Frontal cortex (tissue), 4 donors: ENCODE results near the gene TMEM143. TPM values are rescaled to one million over a fixed set of nuclear protein-coding genes. Genes with fewer than 3 reads are reported as not detected.
A peak's percentile ranks its signal among the peaks of the same experiment; 100 is the strongest.
"Not testable (repeated sequence)": the region's sequence is repeated elsewhere in the genome, so short reads cannot be mapped to it uniquely, and the experiment has no call there.

Source experiments
- DNase-seq, 2 donors: peaks; one replicate each; pipeline ENCODE4 v3.0.0; 2012; ENCODE audit warnings: low spot score in 2 of 2
- FAIRE-seq: peaks from 2 replicates; lab custom pipeline; 2012; peaks lifted over from hg19 to GRCh38; lab: Jason Lieb, UNC
- total RNA-seq: library from RNA; depleted of rRNA; stranded (reverse); fragments of >200 nt; gene quantifications from one replicate; pipeline ENCODE4 v1.2.3, GENCODE V29; 2014
- donor health status: control.
- donor health status: control.
- donor health status: control.

TMEM143 gene
- total RNA-seq, 1 donor from 2014 or later = 3.7 TPM

DNA sequence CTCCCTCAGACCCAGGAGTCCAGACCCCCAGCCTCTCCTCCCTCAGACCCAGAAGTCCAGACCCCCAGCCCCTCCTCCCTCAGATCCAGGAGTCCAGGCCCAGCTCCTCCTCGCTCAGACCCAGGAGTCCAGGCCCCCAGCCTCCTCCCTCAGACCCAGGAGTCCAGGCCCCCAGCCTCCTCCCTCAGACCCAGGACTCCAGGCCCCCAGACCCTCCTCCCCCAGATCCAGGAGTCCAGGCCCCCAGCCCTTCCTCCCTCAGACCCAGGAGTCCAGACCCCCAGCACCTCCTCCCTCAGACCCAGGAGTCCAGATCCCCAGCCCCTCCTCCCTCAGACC lies 28.2 kb upstream of the TMEM143 start:
- not testable (repeated sequence) for FAIRE-seq, DNase-seq

DNA sequence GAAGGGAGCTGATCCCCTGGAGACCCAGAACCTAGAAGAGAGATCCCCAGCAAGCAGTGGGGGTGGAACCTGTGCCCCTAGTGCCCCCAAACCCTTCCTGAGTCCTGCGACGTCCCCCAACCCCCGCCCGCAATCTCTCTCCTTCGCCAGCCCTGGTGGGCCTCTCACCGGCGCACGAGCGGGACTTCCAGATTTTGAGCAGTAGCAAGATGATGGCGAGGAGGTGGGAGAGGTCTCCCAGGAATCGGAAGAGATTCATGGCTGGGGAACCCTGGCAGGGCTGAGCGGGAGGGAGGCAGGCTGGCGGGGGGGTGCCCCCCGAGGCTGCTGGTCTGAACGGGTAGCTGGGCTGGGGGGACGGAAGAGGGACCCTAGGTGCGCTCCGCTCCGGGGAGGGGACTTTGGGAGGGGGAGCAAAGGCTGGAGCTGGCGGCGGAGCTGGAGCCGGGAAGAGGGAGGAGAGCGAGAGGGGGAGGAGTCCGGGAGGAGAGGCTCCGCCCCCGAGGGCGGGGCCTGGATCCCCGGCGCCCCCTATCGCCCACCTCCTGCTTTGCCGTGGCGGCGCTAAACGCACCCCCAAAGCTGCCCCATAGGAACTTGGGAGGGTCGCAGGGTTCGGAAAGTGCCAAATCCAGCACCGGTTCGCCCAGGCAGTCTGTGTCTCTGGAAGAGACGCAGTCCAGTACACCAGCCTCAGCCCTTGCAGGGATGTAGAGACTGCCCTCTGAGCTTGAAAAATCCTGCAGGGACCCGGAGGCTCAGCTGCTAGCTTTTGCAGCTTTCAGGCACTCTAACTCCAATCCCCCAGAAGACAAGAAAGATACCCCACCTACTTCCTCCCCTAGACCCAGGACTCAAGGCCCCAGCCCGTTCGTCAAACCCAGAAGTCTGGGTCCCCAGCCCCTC lies 27.6 kb upstream of the TMEM143 start, which contains the start of gene KDELR1:
TSS of gene KDELR1 (minus strand) at position 452 of the 906 bp plus-strand sequence. CDS start at position 259, 193 bp downstream.
- FAIRE-seq (no peak), DNase-seq (peak; percentile 87 to 98)

DNA sequence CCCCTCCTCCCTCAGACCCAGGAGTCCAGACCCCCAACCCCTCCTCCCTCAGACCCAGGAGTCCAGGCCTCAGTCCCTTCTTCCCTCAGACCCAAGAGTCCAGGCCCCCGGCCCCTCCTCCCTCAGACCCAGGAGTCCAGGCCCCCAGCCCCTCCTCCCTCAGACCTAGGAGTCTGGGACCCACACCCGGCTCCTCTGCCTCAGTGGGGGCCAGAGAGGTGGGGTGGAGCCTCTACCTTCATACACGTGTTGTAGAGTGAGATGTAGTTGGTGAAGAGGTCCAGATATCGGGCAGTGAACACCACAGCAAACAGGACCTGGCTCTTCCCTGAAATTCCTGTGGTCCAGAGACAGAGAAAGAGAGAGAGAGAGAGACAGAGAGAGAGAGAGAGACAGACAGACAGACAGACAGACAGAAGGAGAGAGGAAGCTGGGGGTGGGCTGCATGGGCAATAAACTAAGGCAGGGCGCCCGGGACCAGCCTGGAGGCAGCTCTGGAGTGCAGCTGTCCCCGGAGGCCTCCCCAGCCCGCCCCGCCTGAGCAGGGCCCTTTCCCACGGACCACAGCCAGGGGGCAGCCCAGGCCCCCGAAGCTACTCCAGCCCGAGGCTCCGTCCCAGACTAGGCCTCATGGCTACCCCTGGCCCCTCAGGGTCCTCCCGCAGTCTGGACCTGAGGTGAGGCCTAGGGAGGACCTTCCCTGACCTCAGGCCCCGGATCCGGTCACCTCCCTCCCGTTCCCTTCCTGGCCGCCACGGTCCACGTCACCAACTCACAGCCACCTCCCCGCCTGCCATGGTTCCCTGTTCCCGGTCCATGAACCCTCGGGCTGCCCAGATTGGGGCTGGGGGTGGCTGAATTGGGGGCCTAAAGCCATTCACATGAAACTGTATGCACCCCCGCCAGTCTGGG lies 26.7 kb upstream of the TMEM143 start:
- DNase-seq (peak; percentile 61 to 77), FAIRE-seq (no peak)

- FAIRE-seq (no peak), DNase-seq (no peak)
These were observed 23.2 kb upstream of the TMEM143 start for GRCh38 chr19:48386981-48387380.

- FAIRE-seq (no peak), DNase-seq (no peak)
These were observed 21.8 kb upstream of the TMEM143 start for GRCh38 chr19:48385461-48386087.

DNA sequence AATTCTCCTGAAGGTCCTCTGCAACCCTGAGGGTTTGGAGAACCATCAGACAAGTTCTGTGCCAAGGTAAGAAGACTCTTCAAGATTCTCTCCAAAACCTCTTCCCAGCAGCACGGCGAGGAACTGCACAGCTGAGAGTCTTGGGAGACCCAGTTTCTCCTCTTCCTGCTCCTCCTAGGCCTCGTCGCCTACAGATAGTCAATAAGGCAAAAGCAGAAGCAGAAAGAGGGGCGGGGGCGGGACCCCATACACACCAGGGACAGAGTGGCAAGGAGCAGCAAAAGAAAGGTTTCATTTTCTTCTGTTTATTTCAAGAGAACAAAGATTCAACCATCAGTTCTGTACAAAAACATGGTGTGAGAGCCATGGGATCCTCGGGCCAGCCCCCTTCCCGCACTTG lies 18.5 kb upstream of the TMEM143 start:
- FAIRE-seq = no peak
- DNase-seq = no peak

DNA sequence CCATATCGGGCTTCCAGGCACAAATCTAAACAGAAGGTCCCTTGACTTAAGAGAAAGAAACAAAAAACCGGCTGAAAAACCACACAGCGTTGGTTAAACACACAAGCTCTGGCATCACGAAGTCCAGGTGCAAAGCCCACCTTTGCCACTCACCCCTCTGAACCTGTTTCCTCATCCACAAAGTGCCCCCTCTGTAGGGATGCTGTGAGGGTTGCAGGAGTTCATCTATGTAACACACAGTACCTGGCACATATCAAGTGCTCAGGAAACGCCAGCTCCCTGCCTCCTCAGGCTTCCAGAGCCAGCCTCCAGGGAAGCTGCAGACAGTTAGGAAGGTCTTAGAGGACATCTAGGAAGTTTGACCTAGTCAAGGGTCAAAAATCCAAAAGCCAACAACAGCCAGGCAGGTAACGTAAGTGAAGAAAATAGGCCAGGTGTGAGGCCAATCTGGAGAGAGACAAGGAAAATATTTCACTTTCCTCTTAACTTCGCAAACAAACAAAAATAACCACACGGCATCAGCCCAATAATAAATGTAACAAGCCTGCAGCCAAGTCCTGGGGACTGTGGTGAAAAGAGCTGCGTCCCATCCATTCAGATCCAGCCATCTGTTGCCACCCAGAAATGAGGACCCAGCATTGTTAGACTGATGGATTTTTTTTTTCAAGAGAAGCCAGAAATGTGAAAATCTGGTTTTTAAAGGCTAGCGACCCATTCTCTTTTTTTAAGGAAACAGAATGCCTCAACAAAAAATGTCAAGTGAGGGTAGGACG lies 17.6 kb upstream of the TMEM143 start:
- FAIRE-seq = no peak
- DNase-seq = no peak

GRCh38 chr19:48379058-48379457 lies 15.3 kb upstream of the TMEM143 start:
- no peak for FAIRE-seq
- no peak for DNase-seq

GRCh38 chr19:48378194-48378570 lies 14.4 kb upstream of the TMEM143 start:
- no peak for DNase-seq
- no peak for FAIRE-seq

DNA sequence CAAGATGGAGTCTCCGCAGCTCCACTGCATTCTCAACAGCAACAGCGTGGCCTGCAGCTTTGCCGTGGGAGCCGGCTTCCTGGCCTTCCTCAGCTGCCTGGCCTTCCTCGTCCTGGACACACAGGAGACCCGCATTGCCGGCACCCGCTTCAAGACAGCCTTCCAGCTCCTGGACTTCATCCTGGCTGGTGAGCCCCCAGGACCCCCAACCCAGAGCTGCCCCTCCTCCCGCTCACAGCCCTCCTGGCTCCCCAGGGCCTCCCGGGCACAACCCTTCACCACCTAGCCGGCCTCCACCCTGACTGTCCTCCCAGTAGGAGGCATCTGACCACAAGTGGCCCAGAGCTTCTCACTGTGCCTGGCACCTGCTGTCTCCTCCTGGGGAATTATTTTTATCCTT lies 9.8 kb upstream of the TMEM143 start:
- no peak for DNase-seq
- no peak for FAIRE-seq

GRCh38 chr19:48372904-48373303 lies 9.2 kb upstream of the TMEM143 start:
- DNase-seq (no peak), FAIRE-seq (no peak)

DNA sequence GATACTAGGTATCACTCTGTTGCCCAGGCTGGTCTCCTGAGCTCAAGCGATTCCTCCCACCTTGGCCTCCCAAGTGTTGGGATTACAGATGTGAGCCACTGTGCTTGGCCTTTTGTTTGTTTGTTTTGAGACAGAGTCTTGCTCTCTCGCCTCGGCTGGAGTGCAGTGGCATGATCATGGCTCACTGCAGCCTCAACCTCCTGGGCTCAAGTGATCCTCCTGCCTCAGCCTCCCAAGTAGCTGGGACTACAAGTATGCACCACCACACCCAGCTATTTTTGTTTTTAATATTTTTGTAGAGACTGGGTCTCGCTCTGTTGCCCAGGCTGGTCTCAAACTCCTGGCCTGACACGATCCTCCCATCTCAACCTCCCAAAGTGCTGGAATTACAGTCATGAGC lies 8.0 kb upstream of the TMEM143 start:
- FAIRE-seq, DNase-seq: not testable (repeated sequence)

DNA sequence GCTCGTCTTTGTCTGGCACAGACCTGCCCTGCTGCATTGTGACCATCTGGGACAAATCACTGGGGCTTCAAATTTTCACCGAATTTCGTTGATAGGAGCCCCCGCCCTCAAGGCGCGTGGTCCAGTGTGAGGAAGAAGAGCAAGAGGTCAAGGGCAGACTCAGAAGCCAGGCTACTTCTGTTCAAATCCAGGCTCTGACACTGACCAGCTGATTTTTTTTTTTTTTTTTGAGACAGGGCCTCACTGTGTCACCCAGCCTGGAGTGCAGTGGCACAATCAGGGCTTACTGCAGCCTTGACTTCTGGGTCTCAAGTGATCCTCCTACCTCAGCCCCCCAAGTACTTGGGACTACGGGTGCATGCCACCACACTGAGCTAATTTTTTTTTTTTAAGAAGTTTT lies 7.6 kb upstream of the TMEM143 start:
- FAIRE-seq (no peak), DNase-seq (no peak)

DNA sequence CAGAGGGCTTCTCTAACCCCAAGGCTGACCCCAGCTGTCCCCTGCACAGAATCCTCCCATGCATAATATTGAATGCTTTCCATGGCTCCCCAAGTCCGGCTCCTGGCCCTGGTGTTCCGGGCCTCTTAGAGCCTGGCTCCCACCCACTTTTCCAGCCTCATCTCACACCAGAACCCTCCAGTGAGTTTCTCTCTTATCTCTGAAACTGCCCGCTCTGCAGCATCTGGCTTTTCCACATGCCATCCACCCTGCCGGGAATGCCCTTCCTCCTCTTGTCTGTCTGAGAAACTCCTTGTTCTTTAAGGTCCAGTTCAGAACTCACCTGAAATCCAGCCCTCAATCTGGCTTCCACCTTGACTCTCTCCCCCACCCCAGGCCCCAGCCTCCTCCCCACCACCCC lies 7.2 kb upstream of the TMEM143 start:
- no peak for FAIRE-seq
- no peak for DNase-seq

DNA sequence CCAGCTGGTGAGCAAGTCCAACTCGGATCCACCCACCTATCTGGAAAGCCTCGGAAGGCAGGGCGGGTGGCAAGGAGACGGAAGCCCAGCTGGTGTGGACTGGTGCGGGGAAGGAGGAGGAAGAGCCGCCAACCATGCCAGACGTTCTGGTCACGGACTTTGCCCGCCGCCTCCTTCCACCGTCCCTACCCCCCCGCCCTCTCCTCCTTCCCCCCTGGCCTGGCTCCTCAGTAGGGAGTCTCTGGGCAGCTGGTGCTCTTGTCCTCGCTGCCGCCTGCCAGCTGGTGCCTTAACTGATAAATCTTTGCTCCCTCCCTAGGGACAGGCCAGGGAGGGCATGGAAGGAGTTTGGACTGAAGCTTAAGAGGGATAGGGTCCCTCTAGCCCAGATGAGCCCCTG lies 5.2 kb upstream of the TMEM143 start:
- DNase-seq = no peak
- no peak for FAIRE-seq

GRCh38 chr19:48367855-48368254 lies 4.1 kb upstream of the TMEM143 start:
- FAIRE-seq = no peak
- DNase-seq = no peak

GRCh38 chr19:48365602-48366001 lies 1.9 kb upstream of the TMEM143 start:
- FAIRE-seq (no peak), DNase-seq (no peak)

- FAIRE-seq = no peak
- DNase-seq = no peak
These were observed 1.0 kb upstream of the TMEM143 start for GRCh38 chr19:48364598-48365348.

DNA sequence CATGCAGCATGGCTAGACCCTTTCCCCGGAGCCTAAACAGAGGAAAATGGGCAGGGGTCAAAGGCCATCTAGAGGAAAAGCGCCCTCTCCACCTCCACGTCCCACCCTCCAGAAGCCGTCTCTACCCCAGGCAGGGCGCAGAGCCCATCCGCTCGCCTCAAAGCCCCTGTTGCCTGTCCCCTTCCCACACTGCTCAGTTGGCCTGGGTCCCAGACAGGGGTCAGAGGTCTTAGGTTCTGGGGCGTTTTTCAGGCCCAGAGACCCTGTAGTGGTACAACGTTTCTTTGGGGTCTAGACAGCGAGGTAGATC lies 285 bp downstream of the TMEM143 start:
- FAIRE-seq = no peak

More for the DNA sequence above, 285 bp downstream of the TMEM143 start:
- DNase-seq = no peak
